ENCODE measurements around the gene CTRB2.
"Not testable (repeated sequence)": the region's sequence is repeated elsewhere in the genome, so short reads cannot be mapped to it uniquely, and the experiment has no call there.

The CTRB2 gene

GRCh38 chr16:75205438-75205837 lies 1.5 kb downstream of the CTRB2 start:
- H3K4me1 ChIP-seq (ENCODE audit: control insufficient read depth, insufficient read depth, low read length); H3K9me3 ChIP-seq (ENCODE audit: control insufficient read depth, low read length); H3K4me3 ChIP-seq (ENCODE audit: insufficient read depth, low read depth, low read length); H3K27ac ChIP-seq (ENCODE audit: insufficient read depth, low read depth, low read length, poor library complexity, severe bottlenecking); H3K27me3 ChIP-seq (ENCODE audit: control insufficient read depth, insufficient read depth, low read length, poor library complexity, severe bottlenecking); H3K36me3 ChIP-seq (ENCODE audit: control insufficient read depth, insufficient read depth, low read length): not testable (repeated sequence)
- WGBS, 2 experiments = 96 to 97% methylated on average over 7 of the region's 19 CpGs

- H3K9me3 ChIP-seq (ENCODE audit: control insufficient read depth, low read length); H3K27me3 ChIP-seq (ENCODE audit: control insufficient read depth, insufficient read depth, low read length, poor library complexity, severe bottlenecking); H3K4me1 ChIP-seq (ENCODE audit: control insufficient read depth, insufficient read depth, low read length); H3K4me3 ChIP-seq (ENCODE audit: insufficient read depth, low read depth, low read length); H3K27ac ChIP-seq (ENCODE audit: insufficient read depth, low read depth, low read length, poor library complexity, severe bottlenecking); H3K36me3 ChIP-seq (ENCODE audit: control insufficient read depth, insufficient read depth, low read length): not testable (repeated sequence)
- WGBS, 2 experiments = no CpG with 5 or more reads among the region's 20 CpGs
These were observed 2.1 kb downstream of the CTRB2 start for GRCh38 chr16:75204905-75205304.

DNA sequence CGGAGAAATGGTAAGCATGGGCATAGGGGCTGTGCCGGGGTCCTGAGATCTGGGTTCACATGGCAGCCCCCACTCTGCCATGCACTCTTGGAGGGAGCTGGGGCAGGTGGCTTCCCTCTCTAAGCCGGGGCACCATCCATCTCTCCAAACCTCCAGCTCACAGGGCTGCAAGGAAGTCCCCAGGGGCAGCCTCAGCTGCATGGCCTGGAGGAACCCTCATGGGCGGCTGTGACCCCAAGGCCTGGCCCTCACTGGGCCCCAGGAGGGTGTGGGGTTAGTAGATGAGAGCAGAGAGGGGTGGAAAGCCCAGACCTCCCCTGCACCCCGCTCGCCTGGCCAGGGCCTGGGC lies 2.6 kb downstream of the CTRB2 start:
- Histone ChIP-seq H3K27me3 (ENCODE audit: control insufficient read depth, insufficient read depth, low read length, poor library complexity, severe bottlenecking) (no peaks in the 10 kb centered on the region), H3K4me1 (ENCODE audit: control insufficient read depth, insufficient read depth, low read length) (no peaks in the 10 kb centered on the region), H3K9me3 (ENCODE audit: control insufficient read depth, low read length) (no peaks in the 10 kb centered on the region), H3K27ac (ENCODE audit: insufficient read depth, low read depth, low read length, poor library complexity, severe bottlenecking) (no peak overlapping the region), H3K4me3 (ENCODE audit: insufficient read depth, low read depth, low read length) (no peak overlapping the region), H3K36me3 (ENCODE audit: control insufficient read depth, insufficient read depth, low read length) (no peaks in the 10 kb centered on the region)
- WGBS, 2 experiments = 87 to 96% methylated on average over 4 of the region's 6 CpGs

GRCh38 chr16:75203667-75204409 lies 3.1 kb downstream of the CTRB2 start:
- Histone ChIP-seq H3K27ac (ENCODE audit: insufficient read depth, low read depth, low read length, poor library complexity, severe bottlenecking) (no peak overlapping the region), H3K27me3 (ENCODE audit: control insufficient read depth, insufficient read depth, low read length, poor library complexity, severe bottlenecking) (no peaks in the 10 kb centered on the region), H3K4me1 (ENCODE audit: control insufficient read depth, insufficient read depth, low read length) (no peaks in the 10 kb centered on the region), H3K4me3 (ENCODE audit: insufficient read depth, low read depth, low read length) (no peak overlapping the region), H3K9me3 (ENCODE audit: control insufficient read depth, low read length) (no peaks in the 10 kb centered on the region), H3K36me3 (ENCODE audit: control insufficient read depth, insufficient read depth, low read length) (no peaks in the 10 kb centered on the region)
- WGBS, 2 experiments = 82 to 85% methylated on average over 13 of the region's 13 CpGs

GRCh38 chr16:75203096-75203495 lies 3.9 kb downstream of the CTRB2 start:
- H3K9me3 ChIP-seq (ENCODE audit: control insufficient read depth, low read length) = no peaks in the 10 kb centered on the region
- H3K27ac ChIP-seq (ENCODE audit: insufficient read depth, low read depth, low read length, poor library complexity, severe bottlenecking) = no peak overlapping the region
- H3K4me1 ChIP-seq (ENCODE audit: control insufficient read depth, insufficient read depth, low read length) = no peaks in the 10 kb centered on the region
- H3K27me3 ChIP-seq (ENCODE audit: control insufficient read depth, insufficient read depth, low read length, poor library complexity, severe bottlenecking) = no peaks in the 10 kb centered on the region
- no peak overlapping the region for H3K4me3 ChIP-seq (ENCODE audit: insufficient read depth, low read depth, low read length)
- no peaks in the 10 kb centered on the region for H3K36me3 ChIP-seq (ENCODE audit: control insufficient read depth, insufficient read depth, low read length)
- 93% methylated on average over 12 of the region's 12 CpGs for WGBS, 2 experiments

DNA sequence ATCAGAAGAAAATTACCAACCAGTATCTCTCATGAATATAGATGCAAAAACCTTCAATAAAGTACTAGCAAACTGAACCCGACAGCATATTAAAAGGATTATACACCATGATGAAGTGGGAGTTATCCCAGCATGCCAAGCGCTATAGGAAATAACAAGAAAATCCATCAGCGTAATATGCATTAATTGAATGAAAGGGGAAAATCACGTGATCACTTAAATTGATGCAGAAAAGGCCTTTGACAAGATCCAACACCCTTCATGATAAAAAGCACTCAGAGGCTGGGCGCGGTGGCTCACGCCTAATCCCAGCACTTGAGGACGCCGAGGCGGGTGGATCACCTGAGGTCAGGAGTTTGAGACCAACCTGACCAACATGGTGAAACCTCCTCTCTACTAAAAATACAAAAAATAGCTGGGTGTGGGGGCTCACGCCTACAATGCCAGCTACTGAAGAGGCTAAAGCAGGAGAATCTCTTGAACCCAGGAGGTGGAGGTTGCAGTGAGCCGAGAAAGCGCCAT lies 4.8 kb downstream of the CTRB2 start:
- H3K4me1 ChIP-seq (ENCODE audit: control insufficient read depth, insufficient read depth, low read length) = no peaks in the 10 kb centered on the region
- WGBS, 2 experiments = 82 to 88% methylated on average over 13 of the region's 13 CpGs
- H3K27me3 ChIP-seq (ENCODE audit: control insufficient read depth, insufficient read depth, low read length, poor library complexity, severe bottlenecking) = no peaks in the 10 kb centered on the region
- H3K27ac ChIP-seq (ENCODE audit: insufficient read depth, low read depth, low read length, poor library complexity, severe bottlenecking) = no peak overlapping the region
- no peaks in the 10 kb centered on the region for H3K36me3 ChIP-seq (ENCODE audit: control insufficient read depth, insufficient read depth, low read length)
- no peaks in the 10 kb centered on the region for H3K9me3 ChIP-seq (ENCODE audit: control insufficient read depth, low read length)
- no peak overlapping the region for H3K4me3 ChIP-seq (ENCODE audit: insufficient read depth, low read depth, low read length)

GRCh38 chr16:75198135-75198600 lies 8.8 kb downstream of the CTRB2 start:
- H3K4me3 ChIP-seq (ENCODE audit: insufficient read depth, low read depth, low read length) = no peak overlapping the region
- no peaks in the 10 kb centered on the region for H3K36me3 ChIP-seq (ENCODE audit: control insufficient read depth, insufficient read depth, low read length)
- 86 to 88% methylated on average over 18 of the region's 18 CpGs for WGBS, 2 experiments
- H3K27me3 ChIP-seq (ENCODE audit: control insufficient read depth, insufficient read depth, low read length, poor library complexity, severe bottlenecking) = no peaks in the 10 kb centered on the region
- no peaks in the 10 kb centered on the region for H3K9me3 ChIP-seq (ENCODE audit: control insufficient read depth, low read length)
- H3K4me1 ChIP-seq (ENCODE audit: control insufficient read depth, insufficient read depth, low read length) = no peaks in the 10 kb centered on the region
- no peak overlapping the region for H3K27ac ChIP-seq (ENCODE audit: insufficient read depth, low read depth, low read length, poor library complexity, severe bottlenecking)

- Histone ChIP-seq H3K36me3 (ENCODE audit: control insufficient read depth, insufficient read depth, low read length) (no peaks in the 10 kb centered on the region), H3K27ac (ENCODE audit: insufficient read depth, low read depth, low read length, poor library complexity, severe bottlenecking) (no peak overlapping the region), H3K27me3 (ENCODE audit: control insufficient read depth, insufficient read depth, low read length, poor library complexity, severe bottlenecking) (no peaks in the 10 kb centered on the region), H3K9me3 (ENCODE audit: control insufficient read depth, low read length) (no peaks in the 10 kb centered on the region), H3K4me1 (ENCODE audit: control insufficient read depth, insufficient read depth, low read length) (no peaks in the 10 kb centered on the region), H3K4me3 (ENCODE audit: insufficient read depth, low read depth, low read length) (no peak overlapping the region)
- WGBS, 2 experiments = 83 to 88% methylated on average over 14 of the region's 14 CpGs
These were observed 9.3 kb downstream of the CTRB2 start for GRCh38 chr16:75197522-75198134.

DNA sequence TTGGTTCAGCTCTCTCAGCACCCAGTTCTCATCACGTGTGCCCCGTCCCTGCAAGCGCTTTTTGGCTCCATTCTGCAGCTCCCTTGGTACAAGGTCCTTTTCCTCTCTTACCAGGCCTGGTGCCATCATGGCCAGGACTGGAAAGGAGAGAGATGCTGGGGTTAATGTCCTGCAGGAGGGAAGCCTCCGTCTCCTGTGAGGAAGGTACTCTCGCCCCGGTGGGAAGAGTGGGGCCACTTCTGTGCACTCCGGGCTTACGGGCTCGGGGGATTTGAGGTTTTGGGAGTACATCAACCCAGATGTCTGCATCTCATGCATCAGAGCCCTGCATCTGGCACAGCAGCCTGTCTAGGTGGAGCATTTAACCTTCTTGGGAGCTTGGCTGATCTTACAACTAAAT lies 10.1 kb downstream of the CTRB2 start:
- Histone ChIP-seq H3K27me3 (ENCODE audit: control insufficient read depth, insufficient read depth, low read length, poor library complexity, severe bottlenecking) (no peaks in the 10 kb centered on the region), H3K27ac (ENCODE audit: insufficient read depth, low read depth, low read length, poor library complexity, severe bottlenecking) (no peak overlapping the region), H3K36me3 (ENCODE audit: control insufficient read depth, insufficient read depth, low read length) (no peaks in the 10 kb centered on the region), H3K4me3 (ENCODE audit: insufficient read depth, low read depth, low read length) (no peak overlapping the region), H3K9me3 (ENCODE audit: control insufficient read depth, low read length) (no peaks in the 10 kb centered on the region), H3K4me1 (ENCODE audit: control insufficient read depth, insufficient read depth, low read length) (no peaks in the 10 kb centered on the region)
- 81 to 83% methylated on average over 9 of the region's 9 CpGs for WGBS, 2 experiments

DNA sequence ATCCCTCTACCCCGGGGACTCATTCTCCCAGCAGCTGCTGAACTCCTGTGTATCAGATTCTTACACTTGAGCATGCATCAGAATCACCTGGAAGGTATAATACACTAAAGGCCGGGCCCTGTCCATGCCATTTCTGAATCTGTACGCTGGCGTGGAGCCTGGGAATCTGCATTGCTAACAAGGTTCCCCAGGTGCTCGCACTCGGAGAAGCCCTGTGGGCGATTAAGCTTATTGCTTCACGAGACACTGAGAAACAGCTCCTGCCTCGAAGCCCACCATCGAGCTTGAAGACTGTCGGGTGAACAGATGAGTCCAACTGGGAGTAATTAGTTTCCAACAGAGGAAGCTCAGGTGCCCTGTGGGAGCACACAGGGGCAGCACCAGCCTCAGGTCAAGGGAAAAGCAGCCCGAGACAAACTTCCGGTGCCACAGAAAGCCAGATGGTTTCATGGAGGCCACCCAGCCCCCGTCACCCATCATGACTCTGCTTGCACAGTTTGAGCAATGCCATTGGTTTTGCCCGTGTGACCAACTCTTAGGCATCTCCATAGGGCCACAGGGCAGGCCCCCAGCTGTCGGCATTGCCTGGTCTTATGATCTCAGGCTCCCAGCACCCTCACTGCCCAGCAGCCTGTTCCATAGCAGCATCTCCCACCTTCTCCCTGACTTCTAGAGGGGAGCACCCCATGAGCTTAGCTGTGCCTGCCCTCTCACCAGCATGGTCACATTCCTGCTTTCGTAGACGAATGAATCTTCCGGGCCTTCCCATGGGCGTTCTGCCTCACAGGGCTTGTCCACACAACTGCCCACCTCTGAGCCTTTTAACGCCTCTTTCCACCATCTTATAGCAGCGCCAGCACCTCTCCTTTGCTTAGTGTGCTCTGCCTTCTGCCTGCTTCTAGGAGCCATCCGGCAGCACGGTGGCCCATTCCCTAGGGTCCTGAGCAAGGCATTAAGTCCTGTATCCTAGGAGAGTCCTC lies 10.9 kb downstream of the CTRB2 start:
- Histone ChIP-seq H3K4me3 (ENCODE audit: insufficient read depth, low read depth, low read length) (no peak overlapping the region), H3K27ac (ENCODE audit: insufficient read depth, low read depth, low read length, poor library complexity, severe bottlenecking) (no peak overlapping the region), H3K9me3 (ENCODE audit: control insufficient read depth, low read length) (no peaks in the 10 kb centered on the region), H3K36me3 (ENCODE audit: control insufficient read depth, insufficient read depth, low read length) (no peaks in the 10 kb centered on the region), H3K27me3 (ENCODE audit: control insufficient read depth, insufficient read depth, low read length, poor library complexity, severe bottlenecking) (no peaks in the 10 kb centered on the region), H3K4me1 (ENCODE audit: control insufficient read depth, insufficient read depth, low read length) (no peaks in the 10 kb centered on the region)
- 89 to 90% methylated on average over 24 of the region's 24 CpGs for WGBS, 2 experiments

Measured in ectodermal cell (in vitro differentiated cells).